ENCODE measurements around the gene TRO.

DNA sequence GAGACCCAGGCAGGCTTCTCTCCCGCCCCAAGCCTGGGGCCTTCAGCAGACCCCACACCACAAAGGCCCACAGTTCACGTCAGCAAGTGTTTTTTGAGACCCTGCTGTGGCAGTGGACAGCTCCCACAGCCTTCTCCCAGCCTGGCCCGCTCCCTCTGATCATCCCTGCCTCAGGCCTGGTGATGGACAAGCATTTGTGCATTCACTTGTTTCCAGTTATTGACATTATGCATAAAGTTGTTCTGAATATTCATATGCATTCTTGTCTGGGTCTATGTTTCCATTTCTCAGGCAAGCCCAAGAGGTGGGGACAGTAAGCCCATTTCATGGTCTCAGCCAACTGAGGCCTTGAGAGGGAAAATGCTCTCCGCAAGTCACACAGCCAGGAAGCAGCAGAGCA is 14.7 kb downstream of the TRO start:
- TF ChIP-seq POLR2A (IDR thresholded peaks at IDR 0.05; ENCODE audit: low read depth, low read length), result no peak
- no peak for TF ChIP-seq POLR2AphosphoS5 (IDR thresholded peaks at IDR 0.05; ENCODE audit: low read depth, low read length)
- TF ChIP-seq TAF1 (IDR thresholded peaks at IDR 0.05; ENCODE audit: borderline replicate concordance, low read depth, low read length), result no peak

Measured in GM12892 (cell line).